NAMALWA (cell line): ENCODE results near the gene ARHGEF18.

ENCODE experiments used
- DNase-seq: peaks from one replicate; pipeline ENCODE4 v3.0.0-alpha.2; 2015; ENCODE audit warnings: low spot score

The ARHGEF18 gene

DNA sequence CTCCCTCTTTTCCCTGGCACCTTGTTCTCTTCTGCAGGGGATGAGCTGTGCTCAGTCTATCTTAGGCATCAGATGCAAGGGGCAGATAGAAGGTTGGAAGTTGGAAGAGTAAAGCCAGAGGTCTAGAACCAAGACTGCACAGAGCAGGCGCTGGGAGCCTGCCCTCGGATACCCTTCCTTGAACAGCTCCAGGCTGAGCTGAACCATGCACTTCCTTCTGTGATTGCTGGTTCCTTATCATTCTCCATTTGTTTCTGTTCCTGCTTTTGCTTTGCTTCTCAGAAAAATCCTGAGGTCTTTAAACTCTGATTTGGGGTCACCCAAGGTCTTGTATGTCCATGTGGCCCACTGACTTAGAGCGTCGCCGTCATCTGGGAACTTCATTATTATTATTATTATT lies 36.3 kb downstream of the ARHGEF18 start:
- no peak for DNase-seq

DNA sequence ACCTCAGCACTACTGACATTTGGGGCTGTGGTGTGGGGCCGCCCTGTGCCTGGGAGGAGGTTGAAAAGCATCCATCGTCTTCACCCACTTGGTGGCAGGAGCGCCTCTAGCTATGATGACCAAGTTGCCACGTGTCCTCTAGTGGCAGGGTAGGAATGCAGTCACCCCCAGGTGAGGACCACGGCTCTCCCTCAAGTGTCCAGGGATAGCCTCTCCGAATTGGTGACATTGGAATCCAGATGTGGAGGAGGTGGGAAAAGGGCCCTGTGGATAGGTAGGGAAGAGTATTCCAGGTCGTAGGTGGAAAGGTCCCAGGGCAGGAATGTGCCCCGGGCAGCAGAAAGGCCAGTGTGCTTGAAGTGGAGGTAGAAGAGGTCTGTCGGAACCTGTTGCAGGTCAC lies 37.6 kb downstream of the ARHGEF18 start:
- no peak for DNase-seq

DNA sequence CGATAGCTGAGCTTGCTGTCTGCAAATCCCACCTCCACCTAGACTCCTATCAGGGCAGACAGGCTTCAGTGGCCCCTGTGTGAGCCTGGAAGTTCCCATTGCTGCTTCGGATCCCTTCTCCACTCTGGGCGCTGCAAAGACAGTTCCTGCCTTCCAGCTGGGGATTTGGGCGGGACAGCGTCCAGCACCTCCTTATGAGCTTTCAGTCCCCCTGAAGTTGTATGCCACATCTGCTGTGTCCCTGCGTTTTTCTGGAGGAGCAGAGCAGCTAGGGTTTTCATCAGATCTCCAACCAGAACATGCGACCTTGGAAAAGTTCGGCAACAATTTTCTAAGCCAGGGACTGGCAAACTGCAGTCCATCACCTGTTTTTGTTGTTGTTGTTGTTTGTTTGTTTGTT lies 38.0 kb downstream of the ARHGEF18 start:
- no peak for DNase-seq

- DNase-seq = no peak
Measured at GRCh38 chr19:7391218-7391670, 42.5 kb downstream of the ARHGEF18 start.

DNA sequence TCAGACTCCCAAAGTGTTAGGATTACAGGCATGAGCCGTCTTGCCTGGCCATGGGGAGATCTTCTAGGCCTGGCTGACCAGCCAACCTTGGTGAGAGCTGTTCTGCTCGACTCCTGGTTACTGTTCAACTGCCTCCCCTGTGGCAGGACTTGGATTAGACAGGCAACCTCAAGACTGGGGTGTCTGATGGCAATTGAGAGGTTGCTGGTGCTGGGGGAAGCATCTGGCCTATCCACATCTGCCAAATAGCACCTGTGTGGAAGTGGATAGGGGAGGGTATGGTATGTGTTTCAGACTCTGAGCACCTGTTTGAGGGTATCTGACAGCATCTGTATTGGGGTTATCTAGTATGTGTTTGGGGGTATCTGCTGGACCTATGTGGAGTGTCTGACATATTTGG lies 44.7 kb downstream of the ARHGEF18 start:
- peak; percentile 53 for DNase-seq

- no peak for DNase-seq
Measured at GRCh38 chr19:7393939-7394730, 45.4 kb downstream of the ARHGEF18 start.

DNA sequence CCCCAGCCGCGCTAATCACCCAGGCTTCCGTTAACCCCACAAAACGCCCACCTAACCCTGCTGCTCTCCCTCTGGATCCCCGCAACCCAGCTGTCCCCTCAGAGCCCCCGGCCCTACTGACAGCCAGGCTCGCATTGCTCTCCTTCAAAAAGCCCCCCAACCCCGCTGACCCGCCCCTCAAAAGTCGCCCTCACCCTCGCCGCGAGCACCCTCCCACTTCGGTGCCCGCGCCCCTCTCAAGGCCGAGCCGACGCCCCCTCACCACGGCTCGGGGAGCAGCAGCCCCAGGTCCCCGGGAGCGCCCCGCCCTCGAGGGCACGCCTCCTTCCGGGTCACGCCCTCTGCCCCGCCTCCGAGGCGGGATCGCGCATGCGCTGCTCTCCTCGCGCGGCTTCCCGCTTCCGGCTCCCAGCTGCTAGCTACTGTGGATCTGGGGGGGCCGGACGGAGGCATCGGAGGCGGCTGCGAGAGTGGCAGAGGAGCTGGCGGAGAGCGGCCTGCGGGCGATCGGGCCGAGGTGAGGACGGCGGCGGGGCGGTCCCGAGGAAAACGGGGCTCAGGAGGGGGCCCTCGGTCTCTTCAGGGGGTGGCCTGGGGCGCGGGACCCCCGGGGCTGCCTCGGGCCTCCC lies 46.1 kb downstream of the ARHGEF18 start:
- DNase-seq = peak; percentile 89

DNA sequence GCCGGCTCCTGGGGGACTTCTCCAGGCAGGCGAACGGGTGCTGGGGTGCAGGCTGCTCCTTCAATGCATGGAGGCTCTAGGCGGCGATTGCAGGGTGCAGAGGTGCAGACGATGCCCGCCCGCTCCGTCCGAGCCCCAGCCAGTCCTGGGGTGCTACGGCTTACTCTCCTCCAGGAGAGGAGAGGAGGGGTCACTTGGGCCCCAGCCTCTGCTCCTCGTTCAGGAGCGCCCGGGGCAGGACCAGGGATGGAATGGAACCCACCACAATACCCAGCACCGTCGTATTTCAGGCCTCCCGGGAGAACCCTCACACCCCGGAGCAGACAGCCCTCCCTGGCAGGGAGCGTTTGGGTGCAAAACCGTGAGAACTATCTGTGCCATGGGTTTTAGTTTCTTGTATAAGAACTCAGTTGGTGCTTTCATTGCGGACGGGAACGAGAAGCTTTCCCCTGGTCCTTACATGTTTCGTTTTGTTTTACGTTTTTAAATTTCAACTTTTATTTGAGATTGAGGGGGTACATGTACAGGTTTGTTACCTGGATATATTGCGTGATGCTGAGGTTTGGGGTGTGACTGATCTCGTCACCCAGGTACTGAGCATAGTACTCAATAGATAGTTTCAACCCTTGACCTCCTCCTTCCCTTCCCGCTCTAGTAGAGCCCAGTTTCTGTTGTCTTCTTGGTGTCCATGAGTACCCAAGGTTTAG lies 46.8 kb downstream of the ARHGEF18 start:
- DNase-seq = no peak

- no peak for DNase-seq
Measured at GRCh38 chr19:7397687-7398086, 49.0 kb downstream of the ARHGEF18 start.
